Testis (tissue), 2 donors: Measurements from ENCODE around the gene CD8A.

Source experiments
- CTCF ChIP-seq, 3 experiments: fragments of 450-650 bp in 2 of 3; fragments of 200-600 bp in 1 of 3; sonication (generic) in 1 of 3; IDR thresholded peaks; one replicate each; pipeline ENCODE4 v1.5.1; 2016 to 2019; ENCODE audit warnings: antibody characterized with exemption in 3 of 3, mild to moderate bottlenecking in 2 of 3, moderate library complexity in 1 of 3
- POLR2A ChIP-seq: fragments of 450-650 bp; IDR thresholded peaks from one replicate; pipeline ENCODE4 v1.6.1; 2017; ENCODE audit warnings: antibody characterized with exemption, mild to moderate bottlenecking, moderate library complexity

- TF ChIP-seq CTCF (IDR thresholded peaks at IDR 0.05) (no peak), POLR2A (no peak)
Measured at GRCh38 chr2:86785456-86785855, 5.3 kb downstream of the CD8A start.
